Gastrocnemius medialis (tissue), 4 donors: ENCODE measurements around the gene NTNG1. TPM values are rescaled to one million over a fixed set of nuclear protein-coding genes. Genes with fewer than 3 reads are reported as not detected.

Experiments
- ATAC-seq, 2 donors: fragments of 150-250 bp; one replicate each; pipeline ENCODE4 v1.9.1; 2016
- DNase-seq, 2 donors: peaks; one replicate each; pipeline ENCODE4 v3.0.0-alpha.2; 2019
- H3K27ac ChIP-seq, 4 donors: fragments of 200-600 bp; sonication (generic); 1 replicate in 1 of 4; 2 replicates in 3 of 4; pipeline ENCODE4 v1.5.1; 2016 to 2018; ENCODE audit warnings: mild to moderate bottlenecking in 2 of 4, moderate library complexity in 1 of 4
- H3K27me3 ChIP-seq, 3 donors: fragments of 200-600 bp; sonication (generic) in 2 of 3; 1 replicate in 1 of 3; 2 replicates in 2 of 3; pipeline versions ENCODE4 v1.5.1 to v1.6.0; 2016 to 2019; ENCODE audit warnings: mild to moderate bottlenecking in 1 of 3, moderate library complexity in 1 of 3
- H3K36me3 ChIP-seq, 2 donors: fragments of 200-600 bp; sonication (generic) in 1 of 2; one replicate each; pipeline ENCODE4 v1.5.1; 2017 to 2018
- H3K4me1 ChIP-seq, 2 donors: fragments of 200-600 bp; sonication (generic) in 1 of 2; one replicate each; pipeline ENCODE4 v1.5.1; 2016 to 2017; ENCODE audit warnings: mild to moderate bottlenecking in 2 of 2
- H3K4me3 ChIP-seq, 4 donors: fragments of 200-600 bp; sonication (generic) in 3 of 4; 1 replicate in 1 of 4; 2 replicates in 3 of 4; pipeline ENCODE4 v1.5.1; 2016 to 2019; ENCODE audit warnings: mild to moderate bottlenecking in 2 of 4
- H3K9me3 ChIP-seq, 3 donors: fragments of 200-600 bp; sonication (generic) in 2 of 3; 1 replicate in 1 of 3; 2 replicates in 2 of 3; pipeline ENCODE4 v1.5.1; 2016 to 2019
- CTCF ChIP-seq, 5 experiments: fragments of 450-650 bp in 3 of 5; fragments of 200-600 bp in 2 of 5; sonication (generic) in 2 of 5; IDR thresholded peaks in 4 of 5; conservative IDR thresholded peaks in 1 of 5; 1 replicate in 4 of 5; 2 replicates in 1 of 5; pipeline ENCODE4 v1.5.1; 2016 to 2019; ENCODE audit warnings: antibody characterized with exemption in 5 of 5, mild to moderate bottlenecking in 3 of 5, moderate library complexity in 3 of 5
- POLR2A ChIP-seq, 2 donors: fragments of 450-650 bp; IDR thresholded peaks; one replicate each; pipeline ENCODE4 v1.6.1; 2017; ENCODE audit warnings: antibody characterized with exemption in 2 of 2, mild to moderate bottlenecking in 2 of 2, moderate library complexity in 2 of 2
- in situ Hi-C, 4 donors: fragments of 200-750 bp; cut with MboI; loops; one replicate each; pipeline versions ENCODE4 v1.15.0 to v1.8.0; 2017; ENCODE audit warnings: low sequenced_read_pairs in 4 of 4
- intact Hi-C: fragments of 100-400 bp; cut with DNase I; formaldehyde crosslinking; loops from one replicate; pipeline ENCODE4 v1.15.1; 2023; ENCODE audit warnings: low total_unique reads
- total RNA-seq, 4 donors: library from RNA; depleted of rRNA; stranded (reverse); fragments of >200 nt; gene quantifications; one replicate each; pipeline versions ENCODE4 v1.1.0 to v1.2.3, GENCODE V29; 2016

The NTNG1 gene
- total RNA-seq, 4 donors from 2014 or later: not detected

- Histone ChIP-seq H3K4me1 (no peaks in the 10 kb centered on the region), H3K9me3 (no peaks in the 10 kb centered on the region), H3K27ac (no peak overlapping the region), H3K27me3 (no peaks in the 10 kb centered on the region), H3K4me3 (no peak overlapping the region), H3K36me3 (no peaks in the 10 kb centered on the region)
- TF ChIP-seq POLR2A (IDR thresholded peaks at IDR 0.05): no peak
- TF ChIP-seq CTCF (IDR thresholded peaks at IDR 0.05 in 4 of 5, conservative IDR thresholded peaks at IDR 0.05 in 1 of 5): no peak
- ATAC-seq (no peak), DNase-seq (no peak)
- intact Hi-C loops (no loop called here), in situ Hi-C loops (no loop called here)
These were observed 332.2 kb downstream of the NTNG1 start for GRCh38 chr1:107473065-107473464.

GRCh38 chr1:107474877-107475612 is 334.2 kb downstream of the NTNG1 start:
- ATAC-seq (no peak), DNase-seq (no peak)
- Histone ChIP-seq H3K36me3 (no peaks in the 10 kb centered on the region), H3K27ac (no peak overlapping the region), H3K4me3 (no peak overlapping the region), H3K27me3 (no peaks in the 10 kb centered on the region), H3K4me1 (no peaks in the 10 kb centered on the region), H3K9me3 (no peaks in the 10 kb centered on the region)
- in situ Hi-C loops (no loop called here), intact Hi-C loops (no loop called here)
- TF ChIP-seq CTCF (IDR thresholded peaks at IDR 0.05 in 4 of 5, conservative IDR thresholded peaks at IDR 0.05 in 1 of 5): no peak
- TF ChIP-seq POLR2A (IDR thresholded peaks at IDR 0.05): no peak

- in situ Hi-C loops (no loop called here), intact Hi-C loops (no loop called here)
- no peak overlapping the region for H3K27ac ChIP-seq
- no peaks in the 10 kb centered on the region for H3K4me1 ChIP-seq
- no peak overlapping the region for H3K4me3 ChIP-seq
- no peaks in the 10 kb centered on the region for H3K27me3 ChIP-seq
- no peaks in the 10 kb centered on the region for H3K9me3 ChIP-seq
- DNase-seq (no peak), ATAC-seq (no peak)
- no peak for TF ChIP-seq POLR2A (IDR thresholded peaks at IDR 0.05)
- H3K36me3 ChIP-seq: no peaks in the 10 kb centered on the region
These were observed 336.4 kb downstream of the NTNG1 start for GRCh38 chr1:107477233-107477632.

- H3K27me3 ChIP-seq: no peaks in the 10 kb centered on the region
- no peaks in the 10 kb centered on the region for H3K4me1 ChIP-seq
- no peak for ATAC-seq
- H3K9me3 ChIP-seq: no peaks in the 10 kb centered on the region
- no peak overlapping the region for H3K27ac ChIP-seq
- no peak for DNase-seq
- intact Hi-C loops (no loop called here), in situ Hi-C loops (no loop called here)
- H3K4me3 ChIP-seq: no peak overlapping the region
- no peaks in the 10 kb centered on the region for H3K36me3 ChIP-seq
- TF ChIP-seq POLR2A (IDR thresholded peaks at IDR 0.05): no peak
- TF ChIP-seq CTCF (IDR thresholded peaks at IDR 0.05 in 4 of 5, conservative IDR thresholded peaks at IDR 0.05 in 1 of 5): no peak
These were observed 339.1 kb downstream of the NTNG1 start for GRCh38 chr1:107479865-107480350.

- in situ Hi-C loops: no loop called here
- H3K27ac ChIP-seq: no peak overlapping the region
- intact Hi-C loops: no loop called here
- no peaks in the 10 kb centered on the region for H3K9me3 ChIP-seq
- TF ChIP-seq POLR2A (IDR thresholded peaks at IDR 0.05) (no peak), CTCF (IDR thresholded peaks at IDR 0.05 in 4 of 5, conservative IDR thresholded peaks at IDR 0.05 in 1 of 5) (no peak)
- H3K4me3 ChIP-seq: peak overlapping the region; percentile 11 to 42 (median 19)
- ATAC-seq (no peak), DNase-seq (no peak)
- H3K27me3 ChIP-seq: no peaks in the 10 kb centered on the region
- no peaks in the 10 kb centered on the region for H3K36me3 ChIP-seq
- no peaks in the 10 kb centered on the region for H3K4me1 ChIP-seq
These were observed 339.9 kb downstream of the NTNG1 start for GRCh38 chr1:107480548-107481415.
